Measurements from ENCODE around the gene P2RX6.
"Not testable (repeated sequence)": the region's sequence is repeated elsewhere in the genome, so short reads cannot be mapped to it uniquely, and the experiment has no call there.

Gene P2RX6

GRCh38 chr22:20995329-20996030 is 19.5 kb upstream of the P2RX6 start:
- DNase-seq, result no peak

- DNase-seq, result no peak
These were observed 18.9 kb upstream of the P2RX6 start for GRCh38 chr22:20996031-20996410.

GRCh38 chr22:20996598-20997535 is 18.1 kb upstream of the P2RX6 start:
- no peak for DNase-seq

GRCh38 chr22:20997536-20998257 is 17.3 kb upstream of the P2RX6 start:
- peak; percentile 17 for DNase-seq

- DNase-seq, result peak; percentile 23
These were observed 16.3 kb upstream of the P2RX6 start for GRCh38 chr22:20998411-20999336.

GRCh38 chr22:20999350-21000206 is 15.4 kb upstream of the P2RX6 start:
- DNase-seq, result no peak

GRCh38 chr22:21000207-21000986 is 14.6 kb upstream of the P2RX6 start:
- DNase-seq, result peak; percentile 24

- no peak for DNase-seq
These were observed 13.9 kb upstream of the P2RX6 start for GRCh38 chr22:21000987-21001600.

GRCh38 chr22:21001601-21002325 is 13.2 kb upstream of the P2RX6 start, which contains the start of gene THAP7:
Gene THAP7 (minus strand): TSS chr22:21002118. CDS start chr22:21001911, 207 bp downstream.
- peak; percentile 98 for DNase-seq

- no peak for DNase-seq
These were observed 11.2 kb upstream of the P2RX6 start for GRCh38 chr22:21003782-21004181.

- not testable (repeated sequence) for DNase-seq
These were observed 5.8 kb upstream of the P2RX6 start for GRCh38 chr22:21009208-21009607.

GRCh38 chr22:21009638-21010425 is 5.1 kb upstream of the P2RX6 start:
- DNase-seq, result peak; percentile 26

- DNase-seq, result no peak
These were observed 4.4 kb upstream of the P2RX6 start for GRCh38 chr22:21010426-21011113.

GRCh38 chr22:21012446-21013407 is 2.2 kb upstream of the P2RX6 start:
- no peak for DNase-seq

GRCh38 chr22:21013657-21014201 is 1.2 kb upstream of the P2RX6 start:
- no peak for DNase-seq

- peak; percentile 94 for DNase-seq
These were observed 701 bp upstream of the P2RX6 start for GRCh38 chr22:21014202-21014725.
